ENCODE measurements around the gene PDLIM1. TPM values are rescaled to one million over a fixed set of nuclear protein-coding genes. Genes with fewer than 3 reads are reported as not detected.

Gene PDLIM1
- total RNA-seq, 1 donor from 2014 or later, result 1.4 TPM

DNA sequence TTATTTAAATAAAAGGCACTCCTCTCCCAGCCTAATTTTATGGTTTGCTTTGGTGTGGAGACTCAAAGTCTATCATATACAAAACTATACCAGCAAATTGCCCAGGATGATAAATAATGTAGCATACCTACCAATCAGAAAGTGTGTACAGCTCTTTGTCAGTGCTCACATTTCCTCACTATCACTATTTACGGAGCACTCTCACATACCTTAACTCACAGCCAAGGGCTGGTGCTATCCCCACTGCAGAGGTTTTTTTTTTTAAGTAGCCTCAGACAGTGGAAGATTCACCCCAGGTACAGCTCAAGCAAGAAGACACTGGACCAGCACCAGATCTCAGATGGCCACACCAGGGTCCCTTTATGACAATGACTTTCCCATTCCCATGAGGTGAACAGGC lies 2.5 kb downstream of the PDLIM1 start:
- no peak for DNase-seq

DNA sequence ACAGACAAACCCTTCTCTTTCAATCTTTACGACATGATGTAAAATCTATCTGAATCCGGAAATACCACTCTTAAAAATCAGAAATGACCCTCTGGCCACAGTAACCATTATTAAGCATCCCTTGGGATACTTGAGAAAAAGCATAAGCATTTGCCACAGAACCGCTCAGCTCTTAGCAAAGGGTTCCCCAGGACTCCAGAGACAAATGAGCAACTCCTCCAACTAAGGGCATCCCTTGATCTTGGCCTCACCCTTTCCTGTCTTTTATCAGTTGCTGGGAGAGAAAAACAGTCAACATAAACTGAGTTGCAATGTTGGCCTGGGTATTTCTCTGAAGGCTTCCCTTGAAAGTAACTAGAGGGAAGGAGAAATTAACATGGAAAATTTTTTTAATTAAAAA lies 3.5 kb downstream of the PDLIM1 start:
- no peak for DNase-seq

DNA sequence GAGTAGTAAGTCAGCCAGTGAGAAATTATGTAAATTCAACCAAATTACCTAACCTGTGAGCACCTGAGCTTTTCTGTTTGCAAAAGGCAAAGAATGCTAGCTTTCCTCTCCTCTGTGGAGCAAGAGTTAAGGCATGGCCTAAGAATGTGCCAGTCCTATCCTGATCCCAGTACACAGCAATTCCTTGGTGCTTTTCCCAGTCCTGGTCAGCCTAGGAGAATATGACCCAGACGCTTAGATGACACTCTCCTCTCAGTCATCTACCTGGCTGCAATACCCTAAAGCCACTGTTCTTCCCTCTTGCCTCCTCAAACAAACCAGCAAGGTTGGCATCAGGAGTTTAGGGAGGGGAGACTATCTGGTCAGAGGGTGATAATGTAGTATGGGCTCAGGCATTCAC lies 4.1 kb downstream of the PDLIM1 start:
- no peak for DNase-seq

DNA sequence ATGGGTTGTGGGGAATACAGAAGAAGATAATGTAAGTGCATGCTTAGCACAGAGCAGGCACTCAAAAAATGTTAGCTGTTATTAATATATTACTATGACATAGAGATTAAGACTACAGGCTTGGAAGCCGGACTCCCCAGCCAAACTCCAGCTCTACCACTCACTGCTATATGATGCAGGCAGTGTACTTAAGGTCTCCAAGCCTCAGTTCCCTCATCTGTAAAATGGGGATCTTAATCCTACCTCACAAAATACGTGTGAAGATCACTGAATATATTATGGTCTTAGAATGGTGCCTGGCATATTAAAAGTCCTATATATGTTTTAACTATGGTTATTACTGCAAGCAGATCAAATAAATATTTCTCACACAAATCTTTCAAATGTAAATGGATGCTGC lies 5.2 kb downstream of the PDLIM1 start:
- no peak for DNase-seq

DNA sequence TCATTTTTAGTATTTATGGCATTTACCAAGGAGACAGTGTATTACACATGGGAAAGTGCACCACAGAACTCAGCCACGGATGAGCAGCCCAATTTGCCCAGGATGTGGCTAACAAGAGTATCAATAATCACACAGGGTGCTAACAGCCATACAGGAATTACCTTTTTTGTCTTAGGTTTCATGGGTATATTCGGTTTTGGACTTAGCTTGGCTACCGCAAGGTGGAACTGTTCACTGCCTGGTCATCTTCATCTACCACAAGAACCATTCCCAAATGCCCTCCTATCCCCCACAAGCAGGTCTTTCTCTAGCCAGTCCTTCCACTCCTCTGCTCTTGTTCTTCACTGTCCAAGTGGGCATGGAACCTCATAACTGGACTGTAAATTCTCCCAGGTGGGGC lies 6.0 kb downstream of the PDLIM1 start:
- DNase-seq, result no peak

DNA sequence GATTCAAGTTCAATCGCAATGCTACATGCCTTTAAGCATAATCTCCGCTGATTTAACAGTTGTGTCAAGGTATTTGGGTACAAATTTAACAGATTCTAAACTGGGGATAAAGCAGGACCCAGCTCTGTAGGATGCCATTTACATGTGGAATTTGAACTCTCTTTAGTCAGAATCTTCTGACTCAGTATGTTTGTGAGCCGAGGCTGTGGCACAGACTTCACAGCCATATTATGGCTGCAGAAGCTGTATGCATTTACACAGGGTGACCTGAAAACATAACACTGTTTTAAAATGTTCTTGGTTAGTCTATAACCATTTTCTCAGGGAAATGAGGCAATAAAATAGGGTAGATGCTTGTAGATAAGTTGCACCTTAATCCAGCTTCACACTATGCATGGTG lies 8.7 kb downstream of the PDLIM1 start:
- no peak for DNase-seq

DNA sequence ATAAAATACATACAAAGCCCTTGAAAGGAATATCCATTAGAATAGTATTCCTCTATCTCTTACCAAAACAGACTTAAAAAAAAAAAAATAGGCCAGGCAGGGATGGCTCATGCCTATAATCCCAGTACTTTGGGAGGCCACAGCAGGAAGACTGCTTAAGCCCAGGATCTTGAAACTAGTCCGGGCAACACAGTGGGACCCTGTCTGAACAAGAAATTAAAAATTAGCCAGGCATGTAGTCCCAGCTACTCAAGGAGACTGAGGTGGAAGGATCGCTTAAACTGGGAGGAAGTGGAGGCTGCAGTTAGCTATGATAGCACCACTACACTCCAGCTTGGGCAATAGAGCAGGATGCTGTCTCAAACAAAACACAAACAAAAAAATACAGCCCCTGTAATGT lies 9.6 kb downstream of the PDLIM1 start:
- DNase-seq, result no peak

GRCh38 chr10:95280637-95281036 lies 10.2 kb downstream of the PDLIM1 start:
- DNase-seq, result no peak

DNA sequence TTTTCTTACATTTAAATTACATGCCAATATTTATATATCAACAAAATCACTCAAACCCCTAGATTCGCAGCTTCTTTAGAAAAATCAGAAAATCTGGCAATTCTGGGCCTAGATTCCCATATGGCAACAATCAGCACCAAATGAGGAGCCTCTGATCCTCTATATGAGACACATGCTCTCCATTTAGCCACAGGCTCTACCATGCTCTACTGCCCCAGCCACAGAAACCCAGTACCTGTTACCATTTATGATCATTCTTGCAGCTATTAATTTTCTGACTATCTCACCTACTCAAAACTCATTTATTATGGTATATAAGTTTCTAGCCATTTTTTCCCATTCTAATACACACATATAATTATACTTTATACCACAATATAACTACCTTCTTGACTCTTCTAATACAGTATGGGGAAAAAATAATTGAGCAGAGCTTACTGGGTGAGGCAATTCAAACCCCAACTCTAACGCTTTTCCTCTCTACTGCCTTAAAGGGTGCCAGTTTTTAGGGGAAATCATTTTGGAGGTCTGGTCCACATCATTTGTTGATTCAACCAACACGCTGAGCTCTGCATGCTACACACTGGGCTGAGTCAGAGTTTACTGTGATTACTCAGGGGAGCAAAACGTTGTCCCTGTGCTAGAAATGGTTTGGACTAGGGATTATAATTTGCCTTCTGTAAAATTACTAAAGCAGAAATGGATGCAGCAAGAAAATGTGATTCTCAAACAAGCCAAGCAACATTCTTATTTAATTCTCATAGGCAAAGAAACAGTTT lies 11.6 kb downstream of the PDLIM1 start:
- no peak for DNase-seq

DNA sequence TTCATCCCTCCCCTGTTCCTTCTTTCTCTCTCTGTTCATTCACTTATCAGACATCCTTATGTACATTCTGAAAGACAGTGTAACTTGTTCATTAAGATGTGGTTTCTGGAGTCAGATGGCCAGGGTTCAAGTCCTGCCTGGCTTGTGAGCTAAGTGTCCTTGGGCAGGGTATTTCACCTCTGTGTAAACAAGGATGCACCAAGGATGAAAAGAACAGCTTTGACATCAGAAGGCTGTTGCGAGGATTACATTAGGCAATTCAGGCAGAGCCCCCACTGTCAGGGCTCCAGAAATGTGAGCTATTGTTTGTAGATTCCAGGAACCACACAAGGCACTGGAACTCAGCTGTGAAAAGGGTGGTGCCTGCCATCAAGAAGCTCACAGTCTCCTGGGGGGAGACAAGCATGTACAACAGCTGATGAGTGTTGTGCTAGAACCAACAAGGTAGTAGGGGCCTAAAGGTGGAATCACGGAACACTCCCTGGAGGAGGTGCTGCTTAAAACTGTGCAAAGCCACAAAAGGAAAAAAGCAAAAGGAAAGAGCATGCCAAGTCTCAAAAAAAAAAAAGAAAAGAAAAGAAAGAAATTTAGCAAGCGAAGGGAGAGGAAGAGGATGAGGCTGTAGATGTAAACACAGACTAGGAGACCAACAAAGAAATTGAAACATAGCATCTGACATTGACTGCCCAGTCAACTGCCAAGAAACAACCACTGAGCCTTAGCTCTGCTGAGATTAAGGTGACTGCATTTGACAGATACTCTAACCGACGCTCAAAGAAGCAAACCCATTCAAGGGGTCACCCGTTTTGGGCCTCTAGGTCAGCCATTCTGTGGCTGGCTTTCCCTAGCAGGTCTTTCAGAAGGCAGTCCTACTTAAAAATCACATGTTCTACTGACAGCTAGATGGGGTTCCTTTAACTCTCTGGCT lies 12.5 kb downstream of the PDLIM1 start:
- DNase-seq, result no peak

GRCh38 chr10:95277614-95278013 lies 13.2 kb downstream of the PDLIM1 start:
- DNase-seq, result no peak

DNA sequence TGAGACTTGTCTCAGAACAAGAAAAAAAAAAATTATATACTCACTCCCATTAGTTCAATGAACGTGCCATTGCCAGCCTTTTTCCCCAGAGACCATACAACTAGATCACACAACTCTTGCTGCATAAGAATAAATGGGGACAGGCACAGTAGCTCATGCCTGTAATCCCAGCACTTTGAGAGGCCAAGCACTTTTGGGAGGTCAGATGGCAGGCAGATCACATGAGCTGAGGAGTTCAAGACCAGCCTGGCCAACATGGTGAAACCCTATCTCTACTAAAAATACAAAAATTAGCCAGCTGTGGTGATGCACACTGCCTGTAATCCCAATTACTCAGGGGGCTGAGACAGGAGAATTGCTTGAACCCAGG lies 13.6 kb downstream of the PDLIM1 start:
- no peak for DNase-seq

GRCh38 chr10:95276367-95277200 lies 14.2 kb downstream of the PDLIM1 start:
- DNase-seq, result no peak

DNA sequence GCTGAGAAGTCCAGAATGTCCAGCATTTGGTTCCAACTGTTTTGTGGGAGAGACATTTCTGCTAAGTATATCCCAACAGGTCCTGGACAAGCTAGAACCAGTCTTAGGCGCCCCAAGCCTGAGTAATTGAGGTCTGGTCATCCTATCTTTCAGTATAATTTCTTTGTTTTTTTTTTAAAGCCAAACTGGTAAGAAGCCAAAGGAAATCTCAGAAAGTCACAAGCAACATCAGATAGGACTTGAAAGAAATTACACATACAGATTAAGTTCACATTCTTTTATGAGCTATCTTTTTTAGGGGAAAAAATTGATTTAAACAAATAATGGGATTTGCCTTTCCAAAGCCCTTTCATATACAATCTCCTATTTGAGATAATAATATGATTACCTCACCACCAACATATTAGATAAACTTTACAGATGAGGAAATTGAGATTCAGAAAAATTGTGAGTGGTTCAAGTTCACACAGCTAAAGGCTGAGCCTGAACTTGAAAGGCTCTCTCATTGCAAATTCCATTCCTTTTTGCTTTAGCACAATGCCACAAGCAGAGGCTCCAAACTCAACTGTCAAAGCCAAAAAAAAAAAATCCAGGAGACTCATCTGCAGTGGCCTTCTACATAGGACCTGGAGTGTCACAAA lies 15.0 kb downstream of the PDLIM1 start:
- DNase-seq, result no peak

DNA sequence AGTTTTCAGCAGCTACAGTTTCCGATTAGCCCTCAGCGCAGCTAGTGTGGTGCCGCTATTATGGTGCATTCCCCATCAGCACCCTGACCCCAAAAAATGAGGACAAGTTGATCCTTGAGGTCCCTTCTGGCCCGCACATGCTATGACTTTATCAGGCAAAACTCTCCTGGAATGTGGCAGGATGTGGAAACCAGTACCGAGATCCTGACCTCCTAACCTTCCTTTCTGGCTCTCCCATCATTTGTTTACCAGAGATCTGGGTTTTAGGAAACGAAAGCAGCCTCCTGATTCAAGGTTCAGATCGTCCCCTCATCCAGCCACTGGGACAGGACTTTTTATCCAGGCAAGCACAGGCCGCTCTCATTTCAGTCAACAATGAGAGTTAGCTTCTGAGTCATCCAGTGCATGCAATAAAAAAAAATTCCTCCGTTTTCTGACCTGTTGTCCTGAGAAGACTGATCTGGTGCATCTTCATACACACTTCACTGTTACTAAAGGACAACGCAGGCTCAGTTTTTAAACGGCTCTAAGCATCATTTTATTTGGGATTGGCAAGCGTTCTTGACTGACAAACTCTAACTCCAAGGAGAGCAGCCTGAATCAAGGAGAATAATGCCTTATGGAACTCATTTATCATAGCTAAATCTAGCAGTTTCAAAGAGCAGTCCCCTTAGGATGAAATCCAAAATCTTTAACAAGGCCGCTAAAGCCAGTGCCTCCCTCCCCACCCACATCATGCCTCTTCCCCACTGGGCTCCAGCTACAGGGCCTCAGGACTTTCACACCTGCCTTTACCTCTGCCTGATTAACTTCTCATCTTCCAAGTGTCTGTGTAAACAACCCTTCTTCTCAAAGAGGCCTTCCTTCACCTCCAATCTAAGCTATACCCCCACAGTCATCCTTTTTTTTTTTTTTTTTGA lies 17.1 kb downstream of the PDLIM1 start:
- no peak for DNase-seq

- no peak for DNase-seq
Observed at GRCh38 chr10:95268438-95268837, 22.4 kb downstream of the PDLIM1 start.

DNA sequence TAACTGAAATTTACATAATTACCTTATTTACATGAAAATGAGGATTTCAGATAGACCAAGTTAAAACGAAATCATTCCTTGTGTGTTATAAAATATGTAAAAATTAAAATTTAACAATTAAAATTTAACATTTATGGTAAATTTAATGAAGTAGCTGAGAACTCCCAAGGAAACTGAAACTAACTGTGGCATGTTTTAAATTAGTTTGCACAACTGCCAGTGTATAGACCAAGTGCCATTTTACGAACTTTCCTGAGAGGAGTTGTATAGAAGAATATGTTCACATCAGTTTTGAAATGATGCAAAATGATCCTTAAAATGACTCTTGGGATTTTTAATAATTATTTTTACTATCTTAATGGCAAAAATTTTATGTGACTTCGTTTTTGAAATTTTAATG lies 23.6 kb downstream of the PDLIM1 start:
- no peak for DNase-seq

DNA sequence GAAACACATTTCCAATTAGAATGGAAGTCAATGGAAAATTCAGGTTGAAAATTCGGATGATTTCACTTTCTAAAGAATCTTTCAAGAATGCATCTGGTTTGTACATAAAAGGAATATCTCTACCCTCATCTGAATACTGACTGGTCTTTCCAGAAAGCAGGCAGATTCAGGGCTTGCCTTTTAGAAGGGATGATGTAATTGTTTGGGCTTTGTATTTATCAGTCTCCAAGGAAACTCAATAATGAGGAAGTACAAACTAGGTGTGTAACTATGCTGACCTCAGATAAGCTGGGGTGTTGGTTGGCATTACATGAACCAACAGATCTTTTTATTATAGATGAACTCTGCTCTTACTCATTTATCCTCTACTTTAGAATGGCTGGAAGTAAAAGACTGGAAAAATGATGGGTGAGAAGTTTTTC lies 24.1 kb downstream of the PDLIM1 start:
- no peak for DNase-seq

GRCh38 chr10:95265572-95265971 lies 25.2 kb downstream of the PDLIM1 start:
- DNase-seq, result no peak

DNA sequence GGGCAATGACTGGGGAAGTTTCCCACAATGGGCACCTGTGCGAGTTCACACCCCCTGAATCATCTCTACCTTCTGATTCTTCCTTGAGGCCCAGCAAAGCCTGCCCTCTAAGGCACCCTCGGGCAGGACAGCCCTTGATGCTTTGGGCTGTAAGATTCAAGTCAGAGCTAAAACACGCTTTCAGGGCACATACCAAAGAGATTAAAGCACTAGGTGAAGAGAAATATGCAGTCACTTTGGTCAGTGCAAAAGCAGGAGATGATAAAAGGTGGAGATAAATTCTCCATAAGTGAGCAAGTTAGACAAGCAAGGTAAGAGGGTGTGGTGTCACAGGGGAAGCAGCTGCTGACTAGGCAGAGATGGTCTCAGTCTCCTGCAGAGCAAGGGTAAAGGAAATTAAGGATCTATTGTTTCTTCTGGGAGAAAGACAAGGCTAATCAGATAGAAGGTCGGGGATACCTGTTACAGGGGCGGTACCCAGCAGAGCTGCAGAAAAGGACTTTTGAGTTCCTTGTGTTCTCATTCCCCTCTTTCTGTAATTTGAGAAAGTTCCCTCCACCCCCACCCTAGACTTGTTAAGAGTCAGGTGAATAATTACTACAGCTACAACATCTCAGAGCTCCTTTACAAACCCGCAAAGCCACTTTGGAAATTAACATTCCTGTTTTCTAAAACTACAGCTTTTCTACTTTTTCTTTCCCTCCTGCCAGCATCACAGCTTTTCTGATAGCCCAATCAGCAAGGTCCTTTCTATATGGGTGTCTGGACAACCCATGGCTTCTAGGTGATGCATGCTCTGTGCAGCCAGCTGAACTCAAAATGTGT lies 26.4 kb downstream of the PDLIM1 start:
- DNase-seq, result no peak
